Fibroblast of the aortic adventitia (primary cell): ENCODE results near the gene SYTL3. TPM values are rescaled to one million over a fixed set of nuclear protein-coding genes. Genes with fewer than 3 reads are reported as not detected.
"Not testable (repeated sequence)": the region's sequence is repeated elsewhere in the genome, so short reads cannot be mapped to it uniquely, and the experiment has no call there.

Experiments
- DNase-seq: peaks from one replicate; pipeline ENCODE4 v3.0.0-alpha.2; 2010; ENCODE audit warnings: low read depth
- H3K4me3 ChIP-seq: 2 replicates; pipeline ENCODE4 v1.5.1; 2011; ENCODE audit warnings: low read depth, mild to moderate bottlenecking, control low read depth, low read length, moderate library complexity
- total RNA-seq: library from RNA; depleted of rRNA; stranded (reverse); fragments of >200 nt; gene quantifications from 2 replicates; pipeline ENCODE4 v1.2.3, GENCODE V29; 2012; ENCODE audit warnings: low replicate concordance
- TF ChIP-seq, protein P1 (sequence below): IDR thresholded peaks from 2 replicates; pipeline ENCODE4 v1.5.1; 2011; ENCODE audit warnings: mild to moderate bottlenecking, low read length, control low read depth, inconsistent platforms; ENCODE audit not compliant: insufficient read depth

Gene SYTL3, protein sequence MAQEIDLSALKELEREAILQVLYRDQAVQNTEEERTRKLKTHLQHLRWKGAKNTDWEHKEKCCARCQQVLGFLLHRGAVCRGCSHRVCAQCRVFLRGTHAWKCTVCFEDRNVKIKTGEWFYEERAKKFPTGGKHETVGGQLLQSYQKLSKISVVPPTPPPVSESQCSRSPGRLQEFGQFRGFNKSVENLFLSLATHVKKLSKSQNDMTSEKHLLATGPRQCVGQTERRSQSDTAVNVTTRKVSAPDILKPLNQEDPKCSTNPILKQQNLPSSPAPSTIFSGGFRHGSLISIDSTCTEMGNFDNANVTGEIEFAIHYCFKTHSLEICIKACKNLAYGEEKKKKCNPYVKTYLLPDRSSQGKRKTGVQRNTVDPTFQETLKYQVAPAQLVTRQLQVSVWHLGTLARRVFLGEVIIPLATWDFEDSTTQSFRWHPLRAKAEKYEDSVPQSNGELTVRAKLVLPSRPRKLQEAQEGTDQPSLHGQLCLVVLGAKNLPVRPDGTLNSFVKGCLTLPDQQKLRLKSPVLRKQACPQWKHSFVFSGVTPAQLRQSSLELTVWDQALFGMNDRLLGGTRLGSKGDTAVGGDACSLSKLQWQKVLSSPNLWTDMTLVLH
- total RNA-seq, result 1.9 and 10.5 TPM in 2 replicates

DNA sequence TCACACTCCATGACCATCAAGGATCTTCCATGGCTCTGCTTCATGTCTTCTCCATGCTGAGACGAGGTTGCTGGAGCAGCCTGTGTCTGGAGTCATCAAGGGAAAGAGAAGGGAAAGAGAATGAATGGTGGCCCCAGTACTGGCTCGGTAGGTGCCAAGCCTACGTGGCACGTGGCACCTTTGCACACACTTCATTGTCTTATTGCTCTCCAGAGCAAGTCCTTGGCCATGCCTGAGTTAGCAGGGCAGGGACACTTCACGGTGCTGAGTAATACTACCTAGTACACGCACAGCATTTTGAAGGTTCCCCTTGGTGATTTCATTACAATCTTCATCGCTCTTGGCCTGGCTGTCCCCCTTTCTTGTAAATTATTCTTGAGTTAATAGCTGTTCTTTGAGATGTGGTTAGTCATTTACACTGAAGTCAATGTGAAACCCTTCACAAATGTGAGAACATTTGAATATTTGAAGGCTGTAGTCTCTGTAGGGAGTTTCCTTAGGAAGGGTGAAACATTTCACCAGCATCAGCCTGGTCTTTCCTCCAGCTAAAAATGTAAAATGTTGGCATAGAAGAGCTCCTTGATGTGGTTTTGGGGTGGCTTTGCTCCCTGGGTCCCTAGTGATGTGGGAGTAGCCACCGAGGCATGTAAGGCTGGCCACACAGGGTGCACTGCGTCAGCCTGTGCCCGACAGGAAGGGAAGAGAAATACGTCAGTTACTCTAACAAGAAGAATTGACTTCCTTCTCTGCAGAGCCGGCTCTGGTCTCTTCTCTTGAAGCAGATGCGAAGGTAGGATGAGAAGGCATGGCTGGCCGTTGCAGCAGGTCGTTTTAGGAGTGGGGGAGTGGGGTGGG is at the start of gene SYTL3:
Gene SYTL3 (plus strand): TSS at position 766 of the 855 bp plus-strand sequence. CDS start 13,215 bp downstream, outside the sequence.
- TF ChIP-seq, protein P1, sequence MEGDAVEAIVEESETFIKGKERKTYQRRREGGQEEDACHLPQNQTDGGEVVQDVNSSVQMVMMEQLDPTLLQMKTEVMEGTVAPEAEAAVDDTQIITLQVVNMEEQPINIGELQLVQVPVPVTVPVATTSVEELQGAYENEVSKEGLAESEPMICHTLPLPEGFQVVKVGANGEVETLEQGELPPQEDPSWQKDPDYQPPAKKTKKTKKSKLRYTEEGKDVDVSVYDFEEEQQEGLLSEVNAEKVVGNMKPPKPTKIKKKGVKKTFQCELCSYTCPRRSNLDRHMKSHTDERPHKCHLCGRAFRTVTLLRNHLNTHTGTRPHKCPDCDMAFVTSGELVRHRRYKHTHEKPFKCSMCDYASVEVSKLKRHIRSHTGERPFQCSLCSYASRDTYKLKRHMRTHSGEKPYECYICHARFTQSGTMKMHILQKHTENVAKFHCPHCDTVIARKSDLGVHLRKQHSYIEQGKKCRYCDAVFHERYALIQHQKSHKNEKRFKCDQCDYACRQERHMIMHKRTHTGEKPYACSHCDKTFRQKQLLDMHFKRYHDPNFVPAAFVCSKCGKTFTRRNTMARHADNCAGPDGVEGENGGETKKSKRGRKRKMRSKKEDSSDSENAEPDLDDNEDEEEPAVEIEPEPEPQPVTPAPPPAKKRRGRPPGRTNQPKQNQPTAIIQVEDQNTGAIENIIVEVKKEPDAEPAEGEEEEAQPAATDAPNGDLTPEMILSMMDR, result no peak
- DNase-seq, result peak; percentile 65
- H3K4me3 ChIP-seq, result no peak within 1 kb of the TSS

DNA sequence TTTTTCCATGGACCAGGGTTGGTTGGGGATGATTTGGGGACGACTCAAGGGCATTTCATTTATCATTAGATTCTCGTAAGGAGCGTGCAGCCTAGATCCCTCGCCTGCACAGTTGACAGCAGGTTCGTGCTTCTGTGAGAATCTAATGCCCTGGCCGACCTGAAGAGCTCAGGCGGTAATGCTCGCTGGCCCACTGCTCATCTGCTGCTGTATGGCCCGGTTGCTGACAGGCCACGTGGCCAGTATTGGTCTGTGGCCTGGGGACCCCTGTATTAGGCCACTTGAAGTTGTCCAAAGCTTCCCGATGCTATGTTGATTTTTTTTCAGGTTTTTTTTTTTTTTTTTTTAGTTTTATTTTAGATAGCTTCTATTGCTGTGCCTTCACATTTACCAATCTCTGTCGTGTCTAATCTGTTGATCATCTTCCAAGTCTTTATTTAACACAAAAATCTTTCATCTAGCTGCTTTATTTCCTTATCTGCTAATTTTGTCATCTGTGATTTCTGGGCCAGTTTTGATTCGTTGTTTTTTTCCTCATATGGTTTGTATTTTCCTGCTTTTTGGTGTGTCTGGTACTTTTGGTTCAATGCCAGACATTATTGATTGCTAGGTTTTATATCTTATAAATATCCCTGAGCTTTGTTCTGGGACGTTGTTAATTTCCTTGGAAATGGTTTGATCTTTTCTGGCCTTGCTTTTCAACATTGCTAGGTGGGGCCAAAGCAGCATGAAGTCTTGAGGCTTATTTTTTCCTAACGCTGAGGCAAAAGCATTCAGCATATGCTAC is 46.4 kb upstream of the SYTL3 start:
- H3K4me3 ChIP-seq, result no peak overlapping the region
- TF ChIP-seq, protein P1, result no peak
- peak; percentile 7 for DNase-seq

DNA sequence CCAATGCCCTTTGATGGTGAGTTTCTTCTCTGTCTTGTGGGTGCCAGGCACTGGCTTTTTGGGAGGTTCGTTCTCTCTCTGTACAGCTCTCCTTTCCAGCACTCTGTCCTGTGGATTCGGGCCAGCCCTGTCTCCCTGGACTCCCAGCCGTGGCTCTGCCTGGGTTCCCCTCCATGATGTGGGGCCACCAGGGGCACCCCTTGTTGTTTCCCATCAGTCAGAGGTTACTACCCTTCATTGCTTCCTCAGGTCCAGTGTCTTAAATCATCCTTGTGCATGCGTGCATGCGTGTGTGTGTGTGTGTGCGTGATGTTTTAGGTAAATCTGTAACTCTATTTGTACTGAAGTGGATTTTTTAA is 45.8 kb upstream of the SYTL3 start:
- no peak for DNase-seq
- TF ChIP-seq, protein P1, result no peak
- no peak overlapping the region for H3K4me3 ChIP-seq

DNA sequence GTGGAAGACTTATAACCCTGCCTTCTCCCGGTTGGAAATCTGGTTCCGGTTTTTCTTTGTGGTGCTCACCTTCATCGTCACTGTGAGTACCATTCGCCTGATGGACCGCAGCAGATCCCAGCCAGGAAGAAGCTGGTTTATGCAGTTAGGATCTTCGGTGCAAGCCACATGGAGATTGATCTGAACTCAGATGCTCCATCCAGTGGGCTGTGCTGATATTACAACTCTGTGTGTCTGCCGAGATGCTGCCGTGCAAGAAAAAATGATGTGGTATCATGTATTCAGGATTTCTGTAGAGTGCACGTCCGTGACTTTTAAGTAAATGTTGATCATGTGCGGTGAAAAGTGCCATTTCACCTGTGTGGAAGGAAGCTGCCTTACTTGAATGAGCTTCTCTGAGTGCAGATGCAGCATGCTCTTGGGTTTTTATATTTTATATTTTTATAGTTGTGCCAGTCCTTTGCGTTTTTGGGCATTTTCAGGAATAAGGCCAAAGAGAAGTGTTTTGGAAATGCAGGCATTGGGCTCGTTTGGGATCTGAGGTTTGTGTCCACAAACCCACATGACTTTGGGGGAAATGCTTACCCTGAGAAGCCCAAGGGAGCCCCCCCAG is 44.5 kb upstream of the SYTL3 start:
- peak; percentile 82 for DNase-seq
- no peak overlapping the region for H3K4me3 ChIP-seq
- TF ChIP-seq, protein P1, result peak; percentile 77

DNA sequence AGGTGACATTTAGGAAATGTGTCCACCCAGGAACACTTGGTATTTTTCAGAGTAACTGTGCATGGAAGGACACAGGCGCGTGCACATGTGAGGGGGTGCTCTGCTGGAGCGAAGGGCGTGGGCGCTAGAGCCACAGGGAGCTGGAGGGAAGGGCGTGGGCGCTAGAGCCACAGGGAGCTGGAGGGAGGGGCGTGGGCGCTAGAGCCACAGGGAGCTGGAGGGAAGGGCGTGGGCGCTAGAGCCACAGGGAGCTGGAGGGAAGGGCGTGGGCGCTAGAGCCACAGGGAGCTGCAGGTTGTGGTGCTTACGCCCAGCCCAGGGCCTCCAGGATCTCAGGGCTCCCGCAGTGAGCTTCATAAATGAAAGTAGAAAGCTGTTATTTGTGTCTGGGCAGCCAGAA is 43.8 kb upstream of the SYTL3 start:
- DNase-seq, H3K4me3 ChIP-seq: not testable (repeated sequence)

DNA sequence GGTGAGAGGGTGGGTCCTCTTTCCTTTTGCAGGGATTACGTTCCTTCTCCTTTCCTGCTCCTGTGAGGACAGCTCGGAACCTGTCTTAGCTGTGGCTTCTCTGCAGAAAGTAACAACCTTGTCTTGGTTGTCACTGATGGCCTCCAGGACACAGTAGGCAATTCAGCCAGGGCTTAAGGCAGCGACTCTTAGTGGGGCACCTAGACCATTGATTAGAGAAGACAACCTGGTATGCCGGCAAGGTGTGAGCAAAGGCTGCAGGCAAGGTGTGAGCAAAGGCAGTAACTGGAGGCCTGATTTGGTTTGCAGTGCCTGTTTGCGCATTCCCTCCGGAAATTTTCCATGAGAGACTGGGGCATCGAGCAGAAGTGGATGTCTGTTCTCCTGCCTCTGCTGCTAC is 42.9 kb upstream of the SYTL3 start:
- no peak for DNase-seq
- no peak overlapping the region for H3K4me3 ChIP-seq

More for the DNA sequence above, 42.9 kb upstream of the SYTL3 start:
- TF ChIP-seq, protein P1, result no peak
